ENCODE data around the gene CACNA2D4.
A peak's percentile ranks its signal among the peaks of the same experiment; 100 is the strongest.
"Not testable (repeated sequence)": the region's sequence is repeated elsewhere in the genome, so short reads cannot be mapped to it uniquely, and the experiment has no call there.

The CACNA2D4 gene, protein sequence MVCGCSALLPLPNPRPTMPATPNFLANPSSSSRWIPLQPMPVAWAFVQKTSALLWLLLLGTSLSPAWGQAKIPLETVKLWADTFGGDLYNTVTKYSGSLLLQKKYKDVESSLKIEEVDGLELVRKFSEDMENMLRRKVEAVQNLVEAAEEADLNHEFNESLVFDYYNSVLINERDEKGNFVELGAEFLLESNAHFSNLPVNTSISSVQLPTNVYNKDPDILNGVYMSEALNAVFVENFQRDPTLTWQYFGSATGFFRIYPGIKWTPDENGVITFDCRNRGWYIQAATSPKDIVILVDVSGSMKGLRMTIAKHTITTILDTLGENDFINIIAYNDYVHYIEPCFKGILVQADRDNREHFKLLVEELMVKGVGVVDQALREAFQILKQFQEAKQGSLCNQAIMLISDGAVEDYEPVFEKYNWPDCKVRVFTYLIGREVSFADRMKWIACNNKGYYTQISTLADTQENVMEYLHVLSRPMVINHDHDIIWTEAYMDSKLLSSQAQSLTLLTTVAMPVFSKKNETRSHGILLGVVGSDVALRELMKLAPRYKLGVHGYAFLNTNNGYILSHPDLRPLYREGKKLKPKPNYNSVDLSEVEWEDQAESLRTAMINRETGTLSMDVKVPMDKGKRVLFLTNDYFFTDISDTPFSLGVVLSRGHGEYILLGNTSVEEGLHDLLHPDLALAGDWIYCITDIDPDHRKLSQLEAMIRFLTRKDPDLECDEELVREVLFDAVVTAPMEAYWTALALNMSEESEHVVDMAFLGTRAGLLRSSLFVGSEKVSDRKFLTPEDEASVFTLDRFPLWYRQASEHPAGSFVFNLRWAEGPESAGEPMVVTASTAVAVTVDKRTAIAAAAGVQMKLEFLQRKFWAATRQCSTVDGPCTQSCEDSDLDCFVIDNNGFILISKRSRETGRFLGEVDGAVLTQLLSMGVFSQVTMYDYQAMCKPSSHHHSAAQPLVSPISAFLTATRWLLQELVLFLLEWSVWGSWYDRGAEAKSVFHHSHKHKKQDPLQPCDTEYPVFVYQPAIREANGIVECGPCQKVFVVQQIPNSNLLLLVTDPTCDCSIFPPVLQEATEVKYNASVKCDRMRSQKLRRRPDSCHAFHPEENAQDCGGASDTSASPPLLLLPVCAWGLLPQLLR

DNA sequence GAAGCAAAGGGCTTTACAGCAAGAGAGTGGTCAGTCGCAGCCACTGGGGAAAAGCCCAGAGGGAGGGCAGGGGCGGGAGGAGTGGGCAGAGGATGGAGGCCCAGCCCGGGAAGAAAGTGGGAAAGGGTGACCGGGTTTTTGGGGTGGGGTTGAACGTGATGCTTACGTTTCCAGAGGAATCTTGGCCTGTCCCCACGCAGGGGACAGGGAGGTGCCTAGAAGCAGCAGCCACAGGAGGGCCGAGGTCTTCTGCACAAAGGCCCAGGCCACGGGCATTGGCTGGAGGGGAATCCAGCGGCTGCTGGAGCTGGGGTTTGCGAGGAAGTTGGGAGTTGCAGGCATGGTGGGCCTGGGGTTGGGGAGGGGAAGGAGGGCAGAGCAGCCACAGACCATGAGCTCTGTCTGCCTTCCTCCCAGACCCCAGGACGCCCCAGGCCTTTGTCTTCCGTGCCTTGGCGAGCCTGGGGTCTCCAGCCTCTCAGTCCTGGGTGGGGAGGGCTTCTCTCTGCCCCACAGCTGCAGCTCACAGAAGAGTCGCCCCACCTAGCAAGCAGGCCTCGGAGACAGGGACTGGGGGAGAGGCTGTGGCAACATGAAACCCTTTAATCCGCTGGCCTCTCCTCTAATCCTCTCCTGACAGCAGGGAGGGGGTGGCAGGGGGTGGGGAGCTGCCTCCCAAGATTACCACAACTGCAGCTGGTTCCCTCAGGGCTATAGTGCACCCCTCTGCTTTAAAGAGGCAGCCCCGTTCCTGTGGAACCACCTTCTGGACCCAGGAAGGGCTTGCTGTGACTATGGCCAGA is at the start of gene CACNA2D4:
CACNA2D4 (minus strand) TSS at position 572 of the 803 bp plus-strand sequence; CDS start at position 393, 179 bp downstream.
- DNase-seq = peak; percentile 44

DNA sequence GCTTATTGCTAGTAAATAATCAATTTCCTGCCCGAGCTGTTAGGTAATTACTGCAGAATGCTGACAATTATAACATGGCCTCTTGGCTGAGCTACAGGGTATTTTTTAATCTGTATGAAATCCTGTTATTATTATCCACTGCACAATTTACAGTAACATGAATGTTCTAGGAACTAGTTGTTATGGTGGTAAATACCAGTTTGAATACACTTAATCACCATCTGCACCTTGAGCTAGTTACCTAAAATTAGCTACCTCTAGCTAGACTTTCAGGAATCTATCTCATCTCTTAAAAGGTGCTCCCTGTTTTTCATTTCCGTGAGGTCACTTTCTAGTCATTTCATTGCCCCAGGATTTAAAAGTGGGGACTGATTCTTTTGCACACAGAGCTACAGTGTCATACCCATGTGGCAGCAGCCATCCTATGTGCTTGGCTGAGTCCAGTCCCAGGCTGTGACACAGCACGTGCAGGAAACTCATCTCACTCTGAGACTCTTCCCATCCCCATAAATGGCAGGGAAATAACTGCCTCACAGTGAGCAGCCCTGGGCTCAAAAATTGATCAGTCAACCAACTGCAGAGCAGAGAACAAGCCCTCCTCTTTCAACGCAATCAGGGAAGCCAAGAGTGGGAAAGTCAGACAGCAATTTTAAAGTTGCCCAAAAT is 48.2 kb upstream of the CACNA2D4 start:
- no peak for DNase-seq

DNA sequence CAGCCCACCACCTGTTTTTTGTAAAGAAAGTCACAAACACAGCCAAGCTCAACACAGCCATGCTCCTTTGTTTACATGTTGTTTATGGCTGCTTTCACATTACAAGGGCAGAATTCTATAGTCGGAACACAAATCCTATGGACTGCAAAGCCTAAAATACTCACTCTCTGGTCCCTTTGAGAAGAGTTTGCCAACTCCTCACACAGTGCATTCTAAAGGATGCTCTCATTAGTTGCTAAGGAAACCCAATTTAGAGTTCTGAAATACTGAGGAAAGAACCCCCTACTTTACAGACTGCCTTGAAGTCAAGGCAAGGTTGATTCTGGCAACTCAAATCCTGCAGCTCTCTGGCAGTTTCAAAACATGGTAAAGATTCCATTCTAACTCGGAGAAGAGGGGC is 47.5 kb upstream of the CACNA2D4 start:
- no peak for DNase-seq

DNA sequence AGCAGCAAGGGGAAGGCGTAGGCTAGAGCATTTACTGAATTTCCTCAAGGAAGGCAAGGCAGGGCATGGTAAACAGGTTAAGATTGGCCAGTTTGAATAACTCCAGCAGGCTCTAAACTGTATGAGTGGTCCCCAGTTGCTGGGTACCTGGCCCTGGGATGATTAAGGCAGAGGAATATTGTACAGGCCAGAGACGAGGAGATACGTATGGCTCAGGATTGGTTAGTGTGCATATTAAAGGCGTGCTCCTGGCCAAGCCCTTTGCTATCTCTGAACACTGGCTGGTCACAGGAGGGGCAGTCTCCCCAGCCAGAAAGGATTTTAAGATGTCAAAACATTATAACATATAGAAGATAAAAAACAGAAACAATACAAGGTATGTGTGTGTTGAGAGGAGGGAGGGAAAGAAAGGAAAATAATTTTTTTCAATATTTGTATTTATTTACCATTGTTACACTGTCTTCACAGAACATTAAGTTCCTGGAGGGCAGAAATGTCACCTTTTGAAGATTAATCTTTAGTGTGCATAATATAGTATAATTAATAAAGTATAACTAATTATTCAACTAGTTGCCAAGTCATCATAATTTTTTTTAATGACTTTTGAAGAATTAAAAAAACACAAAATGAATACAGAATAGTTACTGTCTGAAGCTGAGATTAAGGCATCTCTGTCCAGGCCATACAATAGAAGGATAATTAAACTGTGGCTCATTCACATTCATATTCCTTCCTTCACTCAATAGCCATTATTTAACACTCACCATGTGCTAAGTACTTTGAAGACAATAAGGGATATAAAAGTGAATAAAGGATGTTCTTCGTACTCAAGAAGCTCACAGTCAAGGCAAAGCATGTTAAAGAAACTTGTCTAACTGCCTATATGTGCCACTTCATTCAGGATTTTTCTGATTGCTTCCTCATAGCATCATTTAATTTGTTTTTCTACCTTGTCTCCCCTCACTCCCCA is 43.9 kb upstream of the CACNA2D4 start:
- no peak for DNase-seq

DNA sequence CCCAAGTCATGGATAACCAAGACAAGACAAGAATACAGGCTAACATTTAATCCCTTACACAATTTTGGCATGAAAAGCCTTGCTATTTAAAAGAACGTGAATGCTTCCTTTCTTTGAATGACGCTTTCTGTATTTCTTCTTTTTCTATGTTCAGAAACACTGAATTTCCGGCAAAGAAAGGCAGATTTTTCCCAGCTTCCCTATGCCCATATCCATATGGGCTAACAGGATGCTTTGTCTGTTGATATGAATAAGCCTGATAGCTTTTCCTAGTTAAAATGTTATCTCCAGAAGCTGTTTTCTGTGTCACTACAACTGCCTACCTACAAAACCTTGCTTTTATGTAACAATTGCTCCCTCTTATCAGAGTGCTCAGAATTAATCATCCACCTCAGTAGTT is 38.3 kb upstream of the CACNA2D4 start:
- no peak for DNase-seq

DNA sequence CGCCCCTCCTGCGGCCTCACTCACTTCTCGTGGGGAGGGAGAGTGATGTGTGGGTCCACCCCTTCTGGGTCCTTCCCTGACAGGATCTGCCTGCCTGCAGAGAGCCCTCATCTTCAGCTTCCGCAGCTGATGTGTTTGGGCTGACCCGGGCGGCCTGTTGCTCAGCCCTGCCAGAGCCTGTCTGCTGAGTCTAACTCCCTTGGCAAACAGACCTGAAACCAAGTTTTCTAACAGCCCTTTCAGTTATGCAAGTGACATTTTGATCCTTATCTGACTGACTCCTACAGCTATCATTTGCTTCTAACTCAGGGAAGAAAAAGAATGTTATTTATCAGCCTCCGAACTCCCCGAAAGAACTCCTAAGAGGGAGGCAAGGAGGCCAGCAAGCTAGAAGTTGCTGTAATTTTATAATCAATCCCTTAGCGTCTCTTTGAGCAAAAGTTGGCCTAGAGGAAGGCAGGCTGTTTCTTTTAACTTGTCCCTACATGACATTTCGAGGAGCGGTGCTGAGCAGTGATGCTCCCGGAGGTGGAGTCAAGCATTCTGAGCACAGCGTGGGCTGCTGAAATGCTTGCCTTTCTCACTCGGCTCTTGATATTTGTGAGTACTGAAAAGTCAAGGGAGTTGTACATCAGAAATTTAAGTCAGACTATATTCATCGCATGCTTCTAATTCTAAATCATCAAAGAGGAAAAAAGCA is 31.5 kb upstream of the CACNA2D4 start:
- DNase-seq = no peak

DNA sequence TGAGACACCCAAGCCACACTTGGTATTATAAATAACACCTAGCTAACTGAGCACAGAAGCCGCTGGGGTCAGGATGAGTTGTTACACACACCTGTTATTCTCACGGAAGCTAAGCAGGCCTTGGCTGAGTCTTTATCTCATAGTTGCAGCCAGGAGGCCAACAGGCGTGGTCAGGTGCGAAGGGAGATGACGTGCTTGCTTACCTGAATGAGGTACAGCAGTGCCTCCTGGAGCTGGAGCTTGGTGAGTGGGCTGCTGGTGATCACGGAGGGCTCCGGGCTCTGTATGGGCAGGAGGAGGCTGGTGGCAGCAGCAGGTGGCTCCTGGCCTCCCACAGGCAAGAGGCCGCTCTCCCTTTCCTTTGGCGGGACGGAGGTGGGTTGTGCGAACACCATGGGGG is 30.4 kb upstream of the CACNA2D4 start:
- DNase-seq = no peak

DNA sequence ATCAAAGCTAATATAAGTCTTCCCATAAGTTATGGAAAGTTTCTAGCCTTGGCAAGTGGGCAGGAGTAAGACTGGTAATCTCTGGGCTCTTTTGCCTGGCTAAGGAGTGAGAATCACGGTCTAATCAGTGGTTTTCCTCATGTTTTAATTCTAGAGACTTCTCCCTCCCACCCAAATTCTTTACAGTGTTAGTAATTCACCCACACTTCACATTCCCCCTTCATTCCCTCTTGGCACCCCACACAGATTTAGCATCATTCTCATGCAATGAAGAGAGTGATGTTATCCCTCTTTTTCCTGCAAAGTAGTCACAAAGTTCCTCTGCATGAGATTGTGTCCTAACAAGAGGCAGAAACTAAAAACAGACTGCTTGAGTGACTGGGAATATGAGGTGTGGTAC is 28.6 kb upstream of the CACNA2D4 start:
- no peak for DNase-seq

DNA sequence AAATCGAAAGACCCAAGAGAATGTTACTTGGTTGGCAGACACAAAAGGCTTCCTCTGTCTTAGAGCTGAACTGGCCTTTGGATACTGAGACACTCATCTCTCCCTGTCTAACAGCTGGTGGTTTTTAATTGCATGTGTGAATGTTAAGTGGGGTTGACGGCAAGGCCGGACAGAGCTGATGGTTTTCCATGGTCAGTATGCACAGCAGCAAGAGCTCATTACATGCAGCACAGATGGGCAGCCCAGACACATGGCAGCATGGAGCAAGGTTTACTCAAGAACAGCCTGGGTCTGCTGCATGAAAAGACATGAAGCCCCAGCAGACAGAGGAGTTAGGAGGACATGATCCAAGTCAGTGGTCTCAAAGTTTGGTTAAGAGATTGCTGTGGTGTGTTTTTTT is 27.8 kb upstream of the CACNA2D4 start:
- no peak for DNase-seq

DNA sequence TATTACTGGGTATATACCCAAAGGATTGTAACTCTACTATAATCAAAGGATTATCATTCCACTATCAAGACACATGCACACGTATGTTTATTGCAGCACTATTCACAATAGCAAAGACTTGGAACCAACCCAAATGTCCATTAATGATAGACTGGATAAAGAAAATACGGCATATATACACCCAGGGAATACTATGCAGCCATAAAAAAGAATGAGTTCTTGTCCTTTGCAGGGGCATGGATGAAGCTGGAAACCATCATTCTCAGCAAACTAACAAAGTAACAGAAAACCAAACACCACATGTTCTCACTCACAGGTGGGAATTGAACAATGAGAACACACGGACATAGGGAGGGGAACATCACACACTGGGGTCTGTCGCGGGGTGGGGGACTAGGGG is 27.1 kb upstream of the CACNA2D4 start:
- not testable (repeated sequence) for DNase-seq

DNA sequence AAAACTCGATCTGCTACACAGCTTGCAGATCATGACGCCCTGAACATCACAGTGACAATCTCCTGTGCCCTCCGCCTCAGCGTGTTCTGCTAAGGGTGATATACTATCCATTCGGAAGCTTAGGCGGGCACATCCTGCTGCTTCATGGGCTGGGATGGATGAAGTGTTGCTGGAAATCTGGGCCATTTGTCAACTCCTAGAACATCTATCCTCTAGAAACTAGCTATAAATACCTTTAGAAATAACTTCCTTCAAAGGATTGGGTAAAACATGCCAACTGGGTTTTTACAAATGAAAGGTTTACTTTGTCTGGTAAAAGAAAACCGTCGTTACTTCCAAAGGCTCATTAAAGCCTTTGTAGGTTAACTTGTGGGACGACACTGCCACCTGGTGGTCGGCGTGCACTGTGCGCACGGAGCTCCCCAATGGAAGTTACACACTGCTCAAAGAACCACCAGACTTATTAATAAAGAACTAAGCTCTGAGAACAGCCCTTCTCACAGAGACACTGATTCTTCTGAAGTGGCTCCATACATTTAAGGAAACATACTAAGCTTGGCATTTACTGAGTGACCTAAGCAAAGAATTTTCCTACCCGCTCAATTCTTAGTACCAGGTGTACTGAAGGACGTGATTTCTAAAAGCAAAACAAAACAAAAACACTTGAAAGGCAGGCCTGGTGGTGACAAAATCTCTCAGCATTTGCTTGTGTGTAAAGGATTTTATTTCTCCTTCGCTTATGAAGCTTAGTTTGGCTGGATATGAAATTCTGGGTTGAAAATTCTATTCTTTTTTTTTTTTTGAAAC is 21.6 kb upstream of the CACNA2D4 start:
- DNase-seq = peak; percentile 92

DNA sequence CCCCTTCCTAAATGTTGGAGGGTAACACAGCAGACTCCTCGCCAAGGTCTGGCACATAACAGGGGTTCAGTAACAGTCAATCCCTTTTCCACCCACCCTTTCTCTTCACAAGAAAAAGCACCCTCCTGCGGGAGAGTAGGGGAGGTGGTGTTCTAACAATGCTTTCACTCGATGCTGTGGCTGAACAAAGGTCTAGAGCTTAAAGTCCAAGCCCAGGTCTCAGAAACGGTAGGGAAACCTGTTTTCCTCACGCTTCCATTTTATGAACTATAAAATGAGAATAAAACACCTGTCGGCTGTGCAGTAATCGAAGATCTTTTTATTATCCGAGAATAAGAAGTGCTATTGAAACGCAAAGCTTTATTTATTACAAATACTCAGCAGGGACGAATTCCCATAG is 20.9 kb upstream of the CACNA2D4 start:
- DNase-seq = no peak

DNA sequence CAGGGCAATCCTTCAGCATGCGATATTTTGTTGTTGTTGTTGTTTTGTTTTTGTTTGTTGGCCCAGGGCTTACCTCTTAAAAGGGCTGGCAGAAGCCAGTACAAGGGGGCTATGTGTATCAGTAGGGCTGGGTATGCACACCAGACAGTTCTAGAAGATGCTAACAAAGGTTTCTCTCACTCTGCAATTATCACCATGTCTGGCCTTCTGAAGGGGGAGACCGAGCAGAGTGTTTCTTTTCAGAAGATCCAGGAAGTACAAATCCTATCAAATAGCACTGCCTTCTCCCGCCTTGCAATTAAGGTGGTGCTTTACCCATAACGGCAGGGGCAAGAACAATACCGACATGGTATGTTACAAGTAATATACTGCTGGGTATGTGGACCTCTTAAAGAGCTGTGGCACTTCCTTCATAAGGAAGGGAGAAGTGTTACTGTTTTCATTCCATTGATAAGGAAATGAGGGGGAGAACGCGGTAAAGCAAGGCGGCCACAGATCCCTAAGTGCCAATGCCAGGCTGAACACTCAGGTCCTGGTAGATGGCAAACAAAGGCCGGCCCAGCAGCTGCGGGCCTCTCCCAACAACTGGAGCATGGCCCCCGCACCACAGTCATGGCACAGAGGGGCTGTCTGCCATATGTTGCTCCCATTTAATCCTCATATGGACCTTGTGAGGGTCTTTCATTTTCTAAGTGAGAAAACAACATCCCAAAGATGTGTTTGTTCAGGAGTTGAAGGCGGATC is 19.2 kb upstream of the CACNA2D4 start:
- no peak for DNase-seq

DNA sequence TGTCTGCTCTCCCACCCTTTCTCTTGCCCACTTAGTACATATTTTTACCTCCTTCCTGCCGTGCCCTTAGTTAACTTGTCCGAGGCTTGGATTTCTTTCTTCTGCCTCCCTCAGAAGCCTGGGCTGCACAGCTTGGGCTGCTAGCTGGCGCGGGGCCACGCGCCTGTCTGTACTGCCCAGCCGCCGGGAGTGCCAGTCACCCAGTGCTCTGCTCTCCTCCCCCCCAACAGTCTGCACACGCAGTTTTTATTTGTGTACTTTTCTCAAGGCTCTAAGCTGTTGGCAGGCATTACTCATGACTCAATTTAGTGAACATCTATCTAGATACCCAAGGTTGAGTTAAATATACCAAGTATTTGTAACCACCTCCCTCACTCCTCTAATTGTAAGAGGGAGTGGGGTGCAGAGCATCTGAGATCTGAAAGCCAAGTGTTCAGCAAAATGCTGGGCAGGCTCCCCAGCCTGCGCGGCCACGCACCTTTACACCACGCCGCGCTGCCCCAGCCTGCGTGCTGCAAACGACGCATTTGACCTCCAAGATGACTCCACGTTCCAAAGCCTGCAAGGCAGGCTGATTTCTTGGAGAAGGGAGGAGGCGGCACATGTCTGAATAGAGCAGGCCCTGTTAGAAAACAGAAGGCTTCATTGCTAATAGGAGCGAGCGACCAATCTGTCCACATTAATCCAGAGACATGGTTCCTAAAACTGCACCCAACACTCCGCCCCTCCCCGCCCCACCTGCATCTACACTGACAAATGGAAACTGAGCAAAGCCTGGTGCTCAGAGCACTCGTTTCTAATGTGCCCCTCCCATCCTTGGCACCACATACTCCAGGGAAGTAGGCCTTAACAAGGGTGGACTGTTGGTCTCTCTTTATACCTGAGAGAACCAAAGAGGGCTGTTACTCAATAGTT is 18.2 kb upstream of the CACNA2D4 start:
- DNase-seq = no peak

DNA sequence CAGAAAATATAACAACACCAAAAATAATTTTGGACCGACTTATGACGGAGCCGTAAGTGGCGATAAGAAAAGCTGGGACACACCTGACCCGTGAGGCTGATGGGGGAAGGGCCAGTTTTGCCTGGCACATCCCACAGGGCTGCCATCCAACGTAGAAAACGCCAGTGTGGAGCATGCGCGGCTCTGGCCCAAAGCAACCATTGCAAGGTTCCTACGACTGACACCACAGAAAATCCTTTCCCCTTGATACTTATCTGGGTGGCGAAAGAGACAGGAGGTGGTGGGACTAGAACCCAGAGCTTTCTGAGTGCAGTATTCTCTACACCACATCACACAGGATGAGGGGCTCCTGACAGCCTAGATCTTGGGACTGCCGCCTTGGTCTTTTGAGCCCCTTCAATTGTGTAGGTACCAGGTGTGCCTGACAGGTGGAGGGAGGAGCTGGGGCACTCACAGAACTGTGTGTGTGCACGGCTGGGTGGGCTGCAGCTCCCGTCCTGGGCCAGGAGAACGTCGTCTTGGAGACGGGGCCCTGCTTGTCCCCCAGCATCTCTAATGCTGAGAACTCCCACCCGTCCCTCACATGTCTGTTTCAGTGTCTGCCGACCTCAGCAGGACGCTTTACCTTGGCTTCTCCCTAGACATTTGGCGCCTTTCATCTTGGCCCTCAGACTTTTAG is 17.4 kb upstream of the CACNA2D4 start:
- DNase-seq = no peak

DNA sequence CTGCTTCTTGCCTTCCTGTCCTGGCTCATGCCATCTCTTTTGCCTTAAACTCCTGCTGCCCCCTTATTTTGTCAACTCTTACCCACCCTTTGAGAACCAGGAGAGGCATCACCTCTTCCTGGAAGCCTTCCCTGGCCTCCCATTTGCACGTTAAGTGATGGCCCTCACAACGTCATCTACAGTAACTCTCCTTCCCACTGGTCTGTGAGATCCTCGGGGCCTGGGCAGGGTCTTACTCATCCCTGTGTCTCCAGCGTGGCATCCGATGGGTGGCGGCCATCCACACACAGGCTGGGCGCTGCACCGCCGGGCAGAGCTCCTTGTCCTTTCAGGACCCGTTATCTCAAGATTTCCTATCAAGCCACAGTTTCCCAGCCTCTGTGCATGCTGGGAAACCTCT is 16.8 kb upstream of the CACNA2D4 start:
- no peak for DNase-seq

DNA sequence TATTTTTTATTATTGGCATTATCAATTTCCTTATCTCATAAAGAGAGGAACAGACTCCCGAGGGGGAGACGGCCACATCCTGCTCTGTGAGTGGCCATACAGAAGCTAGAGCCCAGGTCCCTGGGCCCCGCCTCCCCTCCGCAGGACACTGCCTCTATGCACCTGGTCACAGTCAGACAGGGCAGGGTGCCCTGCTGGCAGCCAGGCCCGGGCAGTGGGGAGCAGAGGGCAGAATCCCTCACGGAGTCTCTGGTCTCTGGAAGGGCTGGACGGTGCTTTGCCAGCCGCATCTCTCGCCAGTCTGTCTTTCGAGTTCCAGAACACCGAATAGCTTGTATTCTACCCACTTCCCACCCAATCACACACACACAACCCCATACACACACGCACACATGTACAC is 16.4 kb upstream of the CACNA2D4 start:
- no peak for DNase-seq
